SK-N-SH (cell line): ENCODE measurements around the gene AMZ1. TPM values are rescaled to one million over a fixed set of nuclear protein-coding genes. Genes with fewer than 3 reads are reported as not detected.

Experiments
- CTCF ChIA-PET: fragments of 300-600, 350-600 bp; formaldehyde crosslinking; extraction: SDS; loops from one replicate; lab custom pipeline; 2021; lab: Yijun Ruan, JAX
- POLR2A ChIA-PET: fragments of 350-600 bp; sonication (Branson Sonifier 250); formaldehyde crosslinking; extraction: SDS; loops from one replicate; lab custom pipeline; 2020; ENCODE audit warnings: antibody characterized with exemption, inconsistent platforms; lab: Yijun Ruan, JAX
- DNase-seq: peaks from one replicate; pipeline ENCODE4 v3.0.0; 2012
- H2AFZ ChIP-seq: fragments of 200-600 bp; sonication (generic); 2 replicates; pipeline ENCODE4 v1.8.1; 2016; ENCODE audit warnings: antibody characterized with exemption, mild to moderate bottlenecking, low read depth
- H3F3A ChIP-seq: fragments of 200-600 bp; sonication (generic); replicated peaks from 2 replicates; pipeline ENCODE3; 2016; ENCODE audit warnings: antibody characterized with exemption, mild to moderate bottlenecking; ENCODE audit not compliant: insufficient read depth
- H3K27ac ChIP-seq, 2 experiments: fragments of 200-500 bp in 1 of 2; fragments of 200-600 bp in 1 of 2; sonication (Bioruptor generic) in 1 of 2; sonication (generic), shearing (Covaris generic) in 1 of 2; 2 replicates each; pipeline versions ENCODE4 v1.5.1 to v1.6.1; 2014 to 2016; ENCODE audit warnings: low read depth in 2 of 2, inconsistent platforms in 1 of 2, low read length in 1 of 2, mild to moderate bottlenecking in 1 of 2, mixed read lengths in 1 of 2
- H3K27me3 ChIP-seq: fragments of 200-600 bp; sonication (generic), shearing (Covaris generic); 2 replicates; pipeline ENCODE4 v1.6.1; 2016; ENCODE audit warnings: mixed run types; ENCODE audit not compliant: insufficient read depth
- H3K36me3 ChIP-seq, 2 experiments: fragments of 200-500 bp in 1 of 2; fragments of 200-600 bp in 1 of 2; sonication (Bioruptor generic) in 1 of 2; sonication (generic) in 1 of 2; replicated peaks in 1 of 2; 2 replicates each; pipeline versions ENCODE3 to v1.5.1; 2014 to 2016; ENCODE audit warnings: low read length in 1 of 2, mild to moderate bottlenecking in 1 of 2; ENCODE audit not compliant: insufficient read depth in 2 of 2, control insufficient read depth in 1 of 2
- H3K4me1 ChIP-seq, 2 experiments: fragments of 200-500 bp in 1 of 2; fragments of 200-600 bp in 1 of 2; sonication (Bioruptor generic) in 1 of 2; sonication (generic), shearing (Covaris generic) in 1 of 2; 2 replicates each; pipeline versions ENCODE4 v1.5.1 to v1.6.1; 2014 to 2016; ENCODE audit warnings: low read depth in 1 of 2, low read length in 1 of 2, mixed run types in 1 of 2; ENCODE audit not compliant: insufficient read depth in 2 of 2, control insufficient read depth in 1 of 2
- H3K4me2 ChIP-seq: fragments of 200-600 bp; sonication (generic), shearing (Covaris generic); 2 replicates; pipeline ENCODE4 v1.6.1; 2017; ENCODE audit warnings: mixed run types
- H3K4me3 ChIP-seq, 2 experiments: fragments of 200-500 bp in 1 of 2; fragments of 200-600 bp in 1 of 2; sonication (Bioruptor generic) in 1 of 2; sonication (generic), shearing (Covaris generic) in 1 of 2; 2 replicates each; pipeline versions ENCODE4 v1.5.1 to v1.8.1; 2014 to 2016; ENCODE audit warnings: low read depth in 2 of 2, inconsistent platforms in 1 of 2, low read length in 1 of 2, mild to moderate bottlenecking in 1 of 2, mixed read lengths in 1 of 2, moderate library complexity in 1 of 2
- H3K79me2 ChIP-seq: fragments of 200-600 bp; sonication (generic); 2 replicates; pipeline ENCODE4 v1.8.1; 2017; ENCODE audit warnings: mild to moderate bottlenecking; ENCODE audit not compliant: insufficient read depth
- H3K9ac ChIP-seq: fragments of 200-600 bp; sonication (generic); 2 replicates; pipeline ENCODE4 v1.6.1; 2017; ENCODE audit warnings: mixed run types
- H3K9me2 ChIP-seq: fragments of 200-600 bp; sonication (generic); 2 replicates; pipeline ENCODE4 v1.6.1; 2017; ENCODE audit warnings: mixed run types
- H3K9me3 ChIP-seq: fragments of 200-600 bp; sonication (generic); 2 replicates; pipeline ENCODE4 v1.6.1; 2017; ENCODE audit warnings: mixed run types, mild to moderate bottlenecking, moderate library complexity
- H4K20me1 ChIP-seq: fragments of 200-600 bp; sonication (generic); 2 replicates; pipeline ENCODE4 v1.6.1; 2017; ENCODE audit warnings: mild to moderate bottlenecking, mixed run types; ENCODE audit not compliant: insufficient read depth
- GABPA ChIP-seq: IDR thresholded peaks from 2 replicates; pipeline ENCODE4 v1.4.0; 2012; ENCODE audit warnings: low read depth, mild to moderate bottlenecking
- GATA2 ChIP-seq: sonication (generic); formaldehyde crosslinking; IDR thresholded peaks from 2 replicates; pipeline ENCODE4 v1.5.0; 2020; ENCODE audit warnings: mild to moderate bottlenecking, missing genetic modification reagents
- POLR2AphosphoS5 ChIP-seq: IDR thresholded peaks from 2 replicates; pipeline ENCODE4 v1.6.1; 2012; ENCODE audit warnings: low read depth, low read length
- RAD21 ChIP-seq: IDR thresholded peaks from 2 replicates; pipeline ENCODE4 v1.6.1; 2012; ENCODE audit warnings: mild to moderate bottlenecking, low read length
- RCOR1 ChIP-seq: fragments of 150-350 bp; IDR thresholded peaks from 2 replicates; pipeline ENCODE4 v1.6.1; 2017; ENCODE audit warnings: antibody characterized with exemption, low read length
- REST ChIP-seq: IDR thresholded peaks from 2 replicates; pipeline ENCODE4 v1.6.1; 2012; ENCODE audit warnings: mild to moderate bottlenecking, low read depth, low read length, moderate library complexity
- TAF1 ChIP-seq: IDR thresholded peaks from 2 replicates; pipeline ENCODE4 v1.6.1; 2012; ENCODE audit warnings: low read depth, mild to moderate bottlenecking, low read length, moderate library complexity, borderline replicate concordance
- USF1 ChIP-seq: IDR thresholded peaks from 2 replicates; pipeline ENCODE4 v1.4.0; 2012; ENCODE audit warnings: low read depth, borderline replicate concordance
- WGBS: methylation state at CpG from one replicate; pipeline ENCODE4 v1.1.6; 2017; ENCODE audit warnings: low lambda C conversion rate; 5-methylcytosine and 5-hydroxymethylcytosine counted together
- polyA plus RNA-seq, 3 experiments: library from polyadenylated mRNA; depleted of rRNA; stranded (reverse); fragments of >200 nt; gene quantifications; 2 replicates each; pipeline ENCODE4 v1.2.3, GENCODE V29; 2012
- TF ChIP-seq, protein P1 (sequence below): fragments of 150-350 bp; IDR thresholded peaks from 2 replicates; pipeline ENCODE4 v1.6.1; 2017; ENCODE audit warnings: antibody characterized with exemption, low read length, low read depth, borderline replicate concordance
- TF ChIP-seq, protein P2 (sequence below): fragments of 150-350 bp; IDR thresholded peaks from 2 replicates; pipeline ENCODE4 v1.6.1; 2016; ENCODE audit warnings: mild to moderate bottlenecking, low read depth, low read length

The AMZ1 gene
- polyA plus RNA-seq, 1 of the 3 experiments (the other 2 are of a cell fraction) = 0.15 TPM

DNA sequence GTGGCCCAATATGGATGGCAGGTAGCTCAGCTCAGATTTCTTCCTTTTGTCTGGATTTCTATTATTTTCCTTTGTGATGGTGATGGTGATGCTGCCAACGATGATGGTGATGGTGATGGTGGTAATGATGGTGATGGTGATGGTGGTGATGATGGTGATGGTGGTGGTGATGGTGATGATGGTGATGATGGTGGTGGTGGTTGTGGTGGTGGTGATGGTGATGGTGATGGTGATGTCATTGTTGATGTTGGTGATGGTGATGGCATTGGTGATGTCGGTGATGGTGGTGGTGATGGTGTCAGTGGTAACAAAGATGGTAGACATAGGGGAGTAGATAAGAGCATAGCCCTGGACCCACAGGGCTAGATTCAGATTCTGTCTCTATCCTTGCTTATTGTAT is 30.8 kb upstream of the AMZ1 start:
- peaks cover 6% of the 10 kb centered on the region for H3F3A ChIP-seq
- no peak for DNase-seq
- H4K20me1 ChIP-seq = peaks cover 38% of the 10 kb centered on the region
- H3K4me3 ChIP-seq = no peak overlapping the region
- peaks cover 22 to 75% of the 10 kb centered on the region in 2 experiments for H3K36me3 ChIP-seq
- no peak overlapping the region for H2AFZ ChIP-seq
- TF ChIP-seq REST (no peak), RAD21 (no peak), POLR2AphosphoS5 (no peak), USF1 (no peak), TAF1 (no peak), RCOR1 (no peak), GATA2 (CRISPR knock-in tag) (no peak), GABPA (no peak)
- TF ChIP-seq, protein P1, sequence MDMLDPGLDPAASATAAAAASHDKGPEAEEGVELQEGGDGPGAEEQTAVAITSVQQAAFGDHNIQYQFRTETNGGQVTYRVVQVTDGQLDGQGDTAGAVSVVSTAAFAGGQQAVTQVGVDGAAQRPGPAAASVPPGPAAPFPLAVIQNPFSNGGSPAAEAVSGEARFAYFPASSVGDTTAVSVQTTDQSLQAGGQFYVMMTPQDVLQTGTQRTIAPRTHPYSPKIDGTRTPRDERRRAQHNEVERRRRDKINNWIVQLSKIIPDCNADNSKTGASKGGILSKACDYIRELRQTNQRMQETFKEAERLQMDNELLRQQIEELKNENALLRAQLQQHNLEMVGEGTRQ = no peak
- TF ChIP-seq, protein P2, sequence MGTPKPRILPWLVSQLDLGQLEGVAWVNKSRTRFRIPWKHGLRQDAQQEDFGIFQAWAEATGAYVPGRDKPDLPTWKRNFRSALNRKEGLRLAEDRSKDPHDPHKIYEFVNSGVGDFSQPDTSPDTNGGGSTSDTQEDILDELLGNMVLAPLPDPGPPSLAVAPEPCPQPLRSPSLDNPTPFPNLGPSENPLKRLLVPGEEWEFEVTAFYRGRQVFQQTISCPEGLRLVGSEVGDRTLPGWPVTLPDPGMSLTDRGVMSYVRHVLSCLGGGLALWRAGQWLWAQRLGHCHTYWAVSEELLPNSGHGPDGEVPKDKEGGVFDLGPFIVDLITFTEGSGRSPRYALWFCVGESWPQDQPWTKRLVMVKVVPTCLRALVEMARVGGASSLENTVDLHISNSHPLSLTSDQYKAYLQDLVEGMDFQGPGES = no peak
- no peaks in the 10 kb centered on the region for H3K27me3 ChIP-seq
- peaks cover 0 to 19% of the 10 kb centered on the region in 2 experiments; a peak in 1 of 4 replicates for H3K4me1 ChIP-seq
- POLR2A ChIA-PET = interaction anchor here (1.5 kb wide), 1 partner anchor 12 kb away, joined by 8 read pairs; no protein-coding TSS in a partner anchor
- no peak overlapping the region; a peak in 1 of 4 replicates for H3K27ac ChIP-seq
- no peaks in the 10 kb centered on the region for H3K9me3 ChIP-seq
- no peaks in the 10 kb centered on the region for H3K9me2 ChIP-seq
- CTCF ChIA-PET = interaction anchor here (0.7 to 2.5 kb wide), 7 partner anchors 9 to 206 kb away, joined by 3 to 11 read pairs (median 4); no protein-coding TSS in a partner anchor
- H3K79me2 ChIP-seq = peaks cover 10% of the 10 kb centered on the region; the same call in 1 of the 2 replicates
- no peak overlapping the region for H3K4me2 ChIP-seq
- no peak overlapping the region for H3K9ac ChIP-seq
- 95% methylated on average over 2 of the region's 2 CpGs for WGBS
